ENCODE data around the gene FHOD3. TPM values are rescaled to one million over a fixed set of nuclear protein-coding genes. Genes with fewer than 3 reads are reported as not detected.

The FHOD3 gene
- total and polyA plus RNA-seq, 2 of the 13 experiments (the other 11 are each of a cell fraction or from before 2014, with no cell fraction given), result 0.07 TPM; not detected in 1

DNA sequence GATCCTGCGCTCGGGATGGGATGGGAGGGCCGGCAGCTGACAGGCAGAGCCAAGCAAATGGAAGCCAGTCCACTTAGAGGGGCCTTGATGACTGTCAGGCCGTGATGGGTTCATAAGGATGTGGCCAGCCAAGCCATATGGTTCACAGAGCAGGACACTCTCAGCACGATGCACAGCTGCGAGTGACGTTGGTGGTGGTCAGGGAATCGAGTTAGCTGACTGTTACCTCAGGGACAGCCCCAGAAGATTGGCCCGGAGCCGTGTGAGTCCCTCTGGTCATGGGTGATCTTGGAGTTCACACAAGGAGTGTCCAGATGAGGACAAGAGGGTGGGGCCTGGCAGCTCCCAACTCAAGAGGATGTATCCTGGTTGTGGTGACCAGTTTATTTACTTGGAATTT, 461.1 kb downstream of the FHOD3 start (continued):
- TF ChIP-seq, protein P1, sequence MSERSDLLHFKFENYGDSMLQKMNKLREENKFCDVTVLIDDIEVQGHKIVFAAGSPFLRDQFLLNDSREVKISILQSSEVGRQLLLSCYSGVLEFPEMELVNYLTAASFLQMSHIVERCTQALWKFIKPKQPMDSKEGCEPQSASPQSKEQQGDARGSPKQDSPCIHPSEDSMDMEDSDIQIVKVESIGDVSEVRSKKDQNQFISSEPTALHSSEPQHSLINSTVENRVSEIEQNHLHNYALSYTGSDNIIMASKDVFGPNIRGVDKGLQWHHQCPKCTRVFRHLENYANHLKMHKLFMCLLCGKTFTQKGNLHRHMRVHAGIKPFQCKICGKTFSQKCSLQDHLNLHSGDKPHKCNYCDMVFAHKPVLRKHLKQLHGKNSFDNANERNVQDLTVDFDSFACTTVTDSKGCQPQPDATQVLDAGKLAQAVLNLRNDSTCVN (CRISPR knock-in tag; IDR thresholded peaks at IDR 0.05; ENCODE audit: borderline replicate concordance), result no peak
- TF ChIP-seq BORCS8-MEF2B (CRISPR knock-in tag; IDR thresholded peaks at IDR 0.05) (no peak), KDM6A (CRISPR knock-in tag; IDR thresholded peaks at IDR 0.05; ENCODE audit: low read depth) (no peak), SAP130 (CRISPR knock-in tag; IDR thresholded peaks at IDR 0.05; ENCODE audit: low read depth) (no peak), THAP11 (CRISPR knock-in tag; IDR thresholded peaks at IDR 0.05) (no peak), ZNF343 (CRISPR knock-in tag; IDR thresholded peaks at IDR 0.05) (no peak)

DNA sequence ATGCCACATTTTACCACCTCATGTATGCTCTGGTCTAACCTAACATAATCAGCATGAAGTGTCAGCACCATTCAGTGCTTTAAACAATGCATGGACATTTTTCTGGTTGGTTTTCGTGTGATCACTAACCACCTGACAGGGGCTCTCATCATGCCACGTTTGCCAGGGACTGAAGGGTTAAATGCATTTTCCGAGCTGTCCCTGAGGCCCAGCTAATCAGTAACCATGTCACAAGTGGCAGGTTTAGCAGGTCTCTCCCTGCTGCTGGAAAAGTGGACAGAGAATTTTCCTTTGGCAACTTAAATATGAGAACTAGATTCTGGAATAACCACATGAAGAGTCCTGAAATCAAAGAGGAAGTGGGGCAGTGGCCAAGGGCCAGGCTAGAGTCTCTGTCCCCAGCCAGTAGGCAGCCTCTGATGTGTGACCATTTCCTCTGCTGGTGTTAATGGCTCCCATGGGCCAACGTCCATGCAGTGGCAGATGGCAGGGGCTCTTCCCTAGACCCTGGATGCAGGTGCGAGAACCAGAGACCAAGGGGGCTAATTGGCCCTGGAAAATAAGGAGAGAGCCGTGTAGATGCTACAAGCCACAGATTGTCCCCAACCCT, 461.8 kb downstream of the FHOD3 start:
- Histone ChIP-seq H2AFZ (ENCODE audit: low read length) (no peak overlapping the region), H3K79me2 (ENCODE audit: insufficient read depth, low read length) (no peaks in the 10 kb centered on the region), H3K4me2 (ENCODE audit: low read depth, low read length) (no peak overlapping the region), H3K9ac (ENCODE audit: insufficient read depth, low read depth, low read length) (no peak overlapping the region), H3K9me3 (ENCODE audit: low read length) (no peaks in the 10 kb centered on the region), H3K4me3 (replicated peaks in 1 of 3; ENCODE audit: insufficient read depth in 1 of 3, low read depth in 2 of 3, low read length in 3 of 3) (no peak overlapping the region), H3K36me3 (replicated peaks in 1 of 2; ENCODE audit: control insufficient read depth in 1 of 2, insufficient read depth in 2 of 2, low read length in 2 of 2) (no peaks in the 10 kb centered on the region), H4K20me1 (ENCODE audit: insufficient read depth, low read length) (no peaks in the 10 kb centered on the region), H3K27me3 (ENCODE audit: control insufficient read depth in 1 of 2, insufficient read depth in 2 of 2, low read length in 2 of 2) (no peaks in the 10 kb centered on the region), H3K4me1 (ENCODE audit: insufficient read depth, low read length) (0 out of 2 replicates have a peak, but pooled peaks cover 6% of the 10 kb centered on the region), H3K27ac (ENCODE audit: extremely low read length, insufficient read depth, low read length) (no peak overlapping the region)
- in situ Hi-C loops (cut with HindIII; ENCODE audit: extremely low pct_ligation_motif_present, low pct_unique_long_range_greater_than_20kb), result loop anchor here (5.0 kb wide), 1 partner anchor 72 kb away; no protein-coding TSS in a partner anchor
- no TSS peak for BruUV-seq (replicated peaks)
- FAIRE-seq (no peak), ATAC-seq (peak; percentile 27; the same call in 2 of the 3 replicates), DNase-seq (ENCODE audit: low spot score) (no peak)
- ChIA-PET CTCF (ENCODE audit: low intra/inter-chr PET ratio, low total read pairs) (no interaction called here), POLR2A (no interaction called here)
- TF ChIP-seq, protein P2, sequence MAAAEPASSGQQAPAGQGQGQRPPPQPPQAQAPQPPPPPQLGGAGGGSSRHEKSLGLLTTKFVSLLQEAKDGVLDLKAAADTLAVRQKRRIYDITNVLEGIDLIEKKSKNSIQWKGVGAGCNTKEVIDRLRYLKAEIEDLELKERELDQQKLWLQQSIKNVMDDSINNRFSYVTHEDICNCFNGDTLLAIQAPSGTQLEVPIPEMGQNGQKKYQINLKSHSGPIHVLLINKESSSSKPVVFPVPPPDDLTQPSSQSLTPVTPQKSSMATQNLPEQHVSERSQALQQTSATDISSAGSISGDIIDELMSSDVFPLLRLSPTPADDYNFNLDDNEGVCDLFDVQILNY (CRISPR knock-in tag; conservative IDR thresholded peaks at IDR 0.05), result no peak
- TF ChIP-seq ZSCAN30 (CRISPR knock-in tag; IDR thresholded peaks at IDR 0.05), result no peak
- TF ChIP-seq, protein P3, sequence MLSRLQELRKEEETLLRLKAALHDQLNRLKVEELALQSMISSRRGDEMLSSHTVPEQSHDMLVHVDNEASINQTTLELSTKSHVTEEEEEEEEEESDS (CRISPR knock-in tag; IDR thresholded peaks at IDR 0.05; ENCODE audit: borderline replicate concordance), result no peak
- TF ChIP-seq ZFYVE20 (CRISPR knock-in tag; IDR thresholded peaks at IDR 0.05; ENCODE audit: borderline replicate concordance, low read depth), result no peak
- TF ChIP-seq FIP1L1 (IDR thresholded peaks at IDR 0.05; ENCODE audit: borderline replicate concordance, insufficient read depth, low read depth, low read length), result no peak
- no peak for TF ChIP-seq KDM2A (CRISPR knock-in tag; IDR thresholded peaks at IDR 0.05; ENCODE audit: borderline replicate concordance, low read depth)
- TF ChIP-seq, protein P4, sequence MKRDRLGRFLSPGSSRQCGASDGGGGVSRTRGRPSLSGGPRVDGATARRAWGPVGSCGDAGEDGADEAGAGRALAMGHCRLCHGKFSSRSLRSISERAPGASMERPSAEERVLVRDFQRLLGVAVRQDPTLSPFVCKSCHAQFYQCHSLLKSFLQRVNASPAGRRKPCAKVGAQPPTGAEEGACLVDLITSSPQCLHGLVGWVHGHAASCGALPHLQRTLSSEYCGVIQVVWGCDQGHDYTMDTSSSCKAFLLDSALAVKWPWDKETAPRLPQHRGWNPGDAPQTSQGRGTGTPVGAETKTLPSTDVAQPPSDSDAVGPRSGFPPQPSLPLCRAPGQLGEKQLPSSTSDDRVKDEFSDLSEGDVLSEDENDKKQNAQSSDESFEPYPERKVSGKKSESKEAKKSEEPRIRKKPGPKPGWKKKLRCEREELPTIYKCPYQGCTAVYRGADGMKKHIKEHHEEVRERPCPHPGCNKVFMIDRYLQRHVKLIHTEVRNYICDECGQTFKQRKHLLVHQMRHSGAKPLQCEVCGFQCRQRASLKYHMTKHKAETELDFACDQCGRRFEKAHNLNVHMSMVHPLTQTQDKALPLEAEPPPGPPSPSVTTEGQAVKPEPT (CRISPR knock-in tag; IDR thresholded peaks at IDR 0.05; ENCODE audit: low read depth), result no peak
- no peak for TF ChIP-seq MED1 (CRISPR knock-in tag; IDR thresholded peaks at IDR 0.05)
- TF ChIP-seq FOXA1 (IDR thresholded peaks at IDR 0.05), result no peak
- no peak for TF ChIP-seq FOXA1 (CRISPR knock-in tag; IDR thresholded peaks at IDR 0.05)
- TF ChIP-seq RFX5 (IDR thresholded peaks at IDR 0.05; ENCODE audit: low read depth, low read length), result peak; percentile 64; the same call in 1 of the 2 replicates
- peak; percentile 88 for TF ChIP-seq ZNF652 (CRISPR knock-in tag; IDR thresholded peaks at IDR 0.05; ENCODE audit: borderline replicate concordance, low read depth)
- WGBS (ENCODE audit: low lambda C conversion rate), result 0% methylated on average over 4 of the region's 6 CpGs
- intact Hi-C loops (cut with micrococcal nuclease; ENCODE audit: unreplicated experiment), result loop anchor here (5.0 kb wide), 1 partner anchor 662 kb away; no protein-coding TSS in a partner anchor

Data from HepG2 (cell line).